Keratinocyte (primary cell): ENCODE data around the gene TUT4. TPM values are rescaled to one million over a fixed set of nuclear protein-coding genes. Genes with fewer than 3 reads are reported as not detected.

ENCODE experiments used
- DNase-seq: peaks from one replicate; pipeline ENCODE4 v3.0.0-alpha.2; 2011; ENCODE audit warnings: low read depth, missing footprints, low spot score
- FAIRE-seq: peaks from 2 replicates; lab custom pipeline; 2011; peaks lifted over from hg19 to GRCh38; lab: Jason Lieb, UNC
- H2AFZ ChIP-seq: 2 replicates; pipeline ENCODE4 v1.6.0; 2012; ENCODE audit warnings: low read length, control low read depth, inconsistent platforms; ENCODE audit not compliant: control insufficient read depth
- H3K27ac ChIP-seq: 2 replicates; pipeline ENCODE4 v1.5.1; 2011; ENCODE audit warnings: low read length; ENCODE audit not compliant: control insufficient read depth, insufficient read depth
- H3K27me3 ChIP-seq: 3 replicates; pipeline ENCODE4 v1.6.0; 2011; ENCODE audit warnings: low read length; ENCODE audit not compliant: control insufficient read depth, insufficient read depth; ENCODE audit errors: extremely low read depth
- H3K36me3 ChIP-seq, 2 experiments: 2 replicates in 1 of 2; 3 replicates in 1 of 2; pipeline ENCODE4 v1.5.1; 2011; ENCODE audit warnings: low read length in 2 of 2, mild to moderate bottlenecking in 1 of 2; ENCODE audit not compliant: control insufficient read depth in 2 of 2, insufficient read depth in 2 of 2; ENCODE audit errors: extremely low read depth in 1 of 2
- H3K4me1 ChIP-seq: 3 replicates; pipeline ENCODE4 v1.5.1; 2011; ENCODE audit warnings: low read length; ENCODE audit not compliant: control insufficient read depth, insufficient read depth; ENCODE audit errors: extremely low read depth
- H3K4me2 ChIP-seq: 3 replicates; pipeline ENCODE4 v1.6.0; 2011; ENCODE audit warnings: low read depth, low read length; ENCODE audit not compliant: control insufficient read depth, insufficient read depth; ENCODE audit errors: extremely low read depth
- H3K4me3 ChIP-seq, 3 experiments: fragments of 200-600 bp in 1 of 3; sonication (generic) in 1 of 3; 2 replicates in 2 of 3; 3 replicates in 1 of 3; pipeline ENCODE4 v1.5.1; 2011 to 2016; ENCODE audit warnings: low read length in 3 of 3, mild to moderate bottlenecking in 3 of 3, control low read depth in 2 of 3, inconsistent platforms in 1 of 3, low read depth in 1 of 3, mixed read lengths in 1 of 3, mixed run types in 1 of 3, moderate library complexity in 1 of 3; ENCODE audit not compliant: control insufficient read depth in 2 of 3, insufficient read depth in 2 of 3; ENCODE audit errors: extremely low read depth in 1 of 3
- H3K79me2 ChIP-seq: 2 replicates; pipeline ENCODE4 v1.6.0; 2012; ENCODE audit warnings: low read length; ENCODE audit not compliant: control insufficient read depth, insufficient read depth
- H3K9ac ChIP-seq: 3 replicates; pipeline ENCODE4 v1.6.0; 2011; ENCODE audit warnings: low read length; ENCODE audit not compliant: control insufficient read depth, insufficient read depth; ENCODE audit errors: extremely low read depth
- H3K9me1 ChIP-seq: 3 replicates; pipeline ENCODE4 v1.6.0; 2011; ENCODE audit warnings: low read length; ENCODE audit not compliant: control insufficient read depth, insufficient read depth; ENCODE audit errors: extremely low read depth
- H3K9me3 ChIP-seq: 2 replicates; pipeline ENCODE4 v1.5.1; 2012; ENCODE audit warnings: low read depth, low read length; ENCODE audit not compliant: control insufficient read depth
- H4K20me1 ChIP-seq: 3 replicates; pipeline ENCODE4 v1.6.0; 2011; ENCODE audit warnings: low read length; ENCODE audit not compliant: control insufficient read depth, insufficient read depth; ENCODE audit errors: extremely low read depth
- CTCF ChIP-seq, 3 experiments: IDR thresholded peaks in 1 of 3; conservative IDR thresholded peaks in 1 of 3; optimal IDR thresholded peaks in 1 of 3; 2 replicates in 2 of 3; 3 replicates in 1 of 3; pipeline versions ENCODE3 to v1.5.1; 2011; ENCODE audit warnings: low read length in 3 of 3, mild to moderate bottlenecking in 3 of 3, moderate library complexity in 2 of 3, control low read depth in 1 of 3, inconsistent platforms in 1 of 3; ENCODE audit not compliant: insufficient read depth in 2 of 3; ENCODE audit errors: extremely low read depth in 1 of 3
- EZH2 ChIP-seq: IDR thresholded peaks from one replicate; pipeline ENCODE4 v1.6.1; 2012; ENCODE audit warnings: inconsistent platforms, mild to moderate bottlenecking, low read length, moderate library complexity
- dilution Hi-C: fragments of 300-500 bp; cut with MboI; formaldehyde crosslinking; loops from one replicate; pipeline ENCODE4 v1.7.0; 2020; ENCODE audit warnings: low sequenced_read_pairs; ENCODE audit not compliant: extremely low pct_ligation_motif_present
- polyA plus RNA-seq, 5 experiments: library from polyadenylated mRNA; depleted of rRNA in 3 of 5; stranded (reverse) in 3 of 5; stranded (forward) in 1 of 5; unstranded in 1 of 5; fragments of >200 nt; gene quantifications; 1 replicate in 1 of 5; 2 replicates in 3 of 5; 3 replicates in 1 of 5; pipeline versions ENCODE4 v1.2.1 to v1.2.3, GENCODE V29; 2011 to 2012; ENCODE audit warnings: missing spikeins in 2 of 5, low read depth in 1 of 5, low replicate concordance in 1 of 5

The TUT4 gene
- polyA plus RNA-seq, 1 donor (not counting 4 experiments of a cell fraction or from before 2014, with no cell fraction given), result 27.5 TPM

DNA sequence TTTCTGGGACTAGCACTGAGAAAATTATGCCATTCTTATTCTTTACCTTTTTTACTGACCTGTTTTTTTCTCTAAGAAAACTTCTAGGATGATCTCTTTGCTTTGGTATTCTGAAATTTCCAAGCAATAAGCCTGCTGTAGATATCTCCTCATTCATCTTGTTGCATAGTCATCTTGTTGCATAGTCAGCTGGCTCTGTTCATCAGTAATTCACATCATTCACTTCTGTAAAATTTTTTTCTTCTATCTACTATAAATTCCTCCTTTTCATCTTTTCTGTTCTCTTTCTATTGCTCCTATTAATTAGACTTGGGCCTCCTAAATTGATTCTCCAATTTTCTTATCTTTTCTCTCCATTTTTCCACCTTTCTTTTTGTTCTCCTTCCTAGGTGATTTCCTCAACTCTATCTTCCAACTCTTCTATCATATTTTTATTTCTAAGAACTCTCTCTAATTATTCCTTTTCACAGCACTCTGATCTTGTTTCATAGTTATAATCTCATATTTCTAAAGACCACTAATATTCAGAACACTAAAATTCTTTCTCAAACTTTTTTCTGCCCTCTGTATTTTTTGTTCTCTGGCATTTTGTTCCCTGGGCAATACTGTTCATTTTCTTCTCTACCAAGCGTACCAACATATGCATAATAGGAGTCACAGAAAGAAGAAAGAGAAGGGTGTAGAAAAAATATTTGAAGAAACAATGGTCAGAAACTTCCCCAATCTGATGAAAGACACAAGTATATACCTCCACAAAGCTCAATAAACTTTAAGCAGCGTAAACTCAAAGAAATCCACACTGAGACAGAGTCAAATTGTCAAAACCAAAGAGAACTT lies 17.7 kb downstream of the TUT4 start:
- H3K27me3 ChIP-seq, result no peaks in the 10 kb centered on the region

GRCh38 chr1:52533713-52534112 lies 19.2 kb downstream of the TUT4 start:
- H3K79me2 ChIP-seq, result peaks cover 36% of the 10 kb centered on the region
- H3K4me1 ChIP-seq, result no peaks in the 10 kb centered on the region
- FAIRE-seq, result no peak
- H3K9me3 ChIP-seq, result no peaks in the 10 kb centered on the region
- H3K4me2 ChIP-seq, result no peak overlapping the region
- H3K9me1 ChIP-seq, result no peaks in the 10 kb centered on the region
- H4K20me1 ChIP-seq, result no peaks in the 10 kb centered on the region
- dilution Hi-C loops, result no loop called here
- no peak overlapping the region for H3K27ac ChIP-seq
- no peaks in the 10 kb centered on the region for H3K27me3 ChIP-seq
- no peaks in the 10 kb centered on the region for H3K36me3 ChIP-seq
- TF ChIP-seq CTCF (optimal IDR thresholded peaks at IDR 0.05 in 1 of 3, IDR thresholded peaks at IDR 0.05 in 1 of 3, conservative IDR thresholded peaks at IDR 0.05 in 1 of 3; ENCODE audit: extremely low read depth in 1 of 3, insufficient read depth in 2 of 3, low read length in 3 of 3) (no peak), EZH2 (no peak)
- no peak overlapping the region for H3K4me3 ChIP-seq
- no peak overlapping the region for H3K9ac ChIP-seq
- no peak for DNase-seq
- H2AFZ ChIP-seq, result no peak overlapping the region

More for the DNA sequence above, 17.7 kb downstream of the TUT4 start:
- dilution Hi-C loops, result no loop called here
- DNase-seq (no peak), FAIRE-seq (no peak)
- Histone ChIP-seq H3K4me2 (no peak overlapping the region), H3K79me2 (peaks cover 35% of the 10 kb centered on the region), H3K9ac (no peak overlapping the region), H3K4me3 (no peak overlapping the region), H3K9me3 (no peaks in the 10 kb centered on the region), H4K20me1 (no peaks in the 10 kb centered on the region), H3K36me3 (no peaks in the 10 kb centered on the region), H3K9me1 (no peaks in the 10 kb centered on the region), H2AFZ (no peak overlapping the region), H3K4me1 (no peaks in the 10 kb centered on the region), H3K27ac (no peak overlapping the region)
- TF ChIP-seq EZH2 (no peak), CTCF (optimal IDR thresholded peaks at IDR 0.05 in 1 of 3, IDR thresholded peaks at IDR 0.05 in 1 of 3, conservative IDR thresholded peaks at IDR 0.05 in 1 of 3; ENCODE audit: extremely low read depth in 1 of 3, insufficient read depth in 2 of 3, low read length in 3 of 3) (no peak)
